ACC112 (cell line): ENCODE measurements around the gene FBXL7.

Experiments
- H2AFZ ChIP-seq: fragments of 200-600 bp; sonication (generic); one replicate; pipeline ENCODE4 v1.6.0; 2017; ENCODE audit warnings: antibody characterized with exemption, low read length; ENCODE audit not compliant: unreplicated experiment
- H3K27ac ChIP-seq: fragments of 200-600 bp; sonication (generic); 2 replicates; pipeline ENCODE4 v1.5.1; 2014; ENCODE audit warnings: low read depth, mild to moderate bottlenecking, antibody characterized with exemption, low read length, moderate library complexity
- H3K27me3 ChIP-seq: fragments of 200-600 bp; sonication (generic); 2 replicates; pipeline ENCODE4 v1.6.1; 2014; ENCODE audit warnings: mild to moderate bottlenecking, antibody characterized with exemption, low read length, moderate library complexity, mixed read lengths; ENCODE audit not compliant: insufficient read depth
- H3K36me3 ChIP-seq: fragments of 200-600 bp; sonication (generic); 2 replicates; pipeline ENCODE4 v1.6.1; 2016; ENCODE audit warnings: mild to moderate bottlenecking, antibody characterized with exemption, low read length, moderate library complexity, mixed read lengths; ENCODE audit not compliant: insufficient read depth
- H3K4me1 ChIP-seq: fragments of 200-600 bp; sonication (generic); one replicate; pipeline ENCODE4 v1.6.1; 2016; ENCODE audit warnings: low read length, mixed read lengths; ENCODE audit not compliant: insufficient read depth, unreplicated experiment, control insufficient read depth
- H3K4me3 ChIP-seq: fragments of 200-600 bp; sonication (generic); 2 replicates; pipeline ENCODE4 v1.5.1; 2014; ENCODE audit warnings: mild to moderate bottlenecking, low read depth, low read length
- H3K79me2 ChIP-seq: fragments of 200-600 bp; sonication (generic); one replicate; pipeline ENCODE4 v1.6.0; 2016; ENCODE audit warnings: low read length; ENCODE audit not compliant: control insufficient read depth, unreplicated experiment, insufficient read depth

The FBXL7 gene

GRCh38 chr5:15501091-15501791, 1.3 kb downstream of the FBXL7 start:
- Histone ChIP-seq H3K79me2 (peaks cover 43% of the 10 kb centered on the region), H3K36me3 (0 out of 2 replicates have a peak, but pooled peaks cover 3% of the 10 kb centered on the region), H3K27me3 (0 out of 2 replicates have a peak, but pooled peaks cover under 1% of the 10 kb centered on the region), H3K4me1 (peaks cover 6% of the 10 kb centered on the region), H3K27ac (peak overlapping the region; percentile 55), H2AFZ (peak overlapping the region; percentile 19), H3K4me3 (peak overlapping the region; percentile 80)

- Histone ChIP-seq H3K36me3 (0 out of 2 replicates have a peak, but pooled peaks cover 3% of the 10 kb centered on the region), H3K4me3 (peak overlapping the region; percentile 80), H3K27ac (peak overlapping the region; percentile 55), H3K79me2 (peaks cover 52% of the 10 kb centered on the region), H3K4me1 (peaks cover 6% of the 10 kb centered on the region), H2AFZ (peak overlapping the region; percentile 68), H3K27me3 (no peaks in the 10 kb centered on the region)
Observed at GRCh38 chr5:15502208-15502607, 2.2 kb downstream of the FBXL7 start.

GRCh38 chr5:15506146-15506545, 6.2 kb downstream of the FBXL7 start:
- H2AFZ ChIP-seq, result no peak overlapping the region
- no peaks in the 10 kb centered on the region for H3K27me3 ChIP-seq
- H3K4me3 ChIP-seq, result no peak overlapping the region
- peaks cover 60% of the 10 kb centered on the region for H3K79me2 ChIP-seq
- 0 out of 2 replicates have a peak, but pooled peaks cover 3% of the 10 kb centered on the region for H3K36me3 ChIP-seq
- peaks cover 28% of the 10 kb centered on the region for H3K4me1 ChIP-seq
- no peak overlapping the region for H3K27ac ChIP-seq

GRCh38 chr5:15506897-15507296, 6.9 kb downstream of the FBXL7 start:
- Histone ChIP-seq H2AFZ (no peak overlapping the region), H3K4me1 (peaks cover 35% of the 10 kb centered on the region), H3K4me3 (no peak overlapping the region), H3K27ac (no peak overlapping the region), H3K79me2 (peaks cover 57% of the 10 kb centered on the region), H3K27me3 (no peaks in the 10 kb centered on the region), H3K36me3 (0 out of 2 replicates have a peak, but pooled peaks cover 3% of the 10 kb centered on the region)

GRCh38 chr5:15510092-15510491, 10.1 kb downstream of the FBXL7 start:
- Histone ChIP-seq H3K27ac (0 out of 2 replicates have a peak overlapping the region, but pooled peaks have one; percentile 11), H2AFZ (no peak overlapping the region), H3K4me3 (no peak overlapping the region; the same call in 1 of the 2 replicates), H3K27me3 (no peaks in the 10 kb centered on the region), H3K79me2 (peaks cover 39% of the 10 kb centered on the region), H3K4me1 (peaks cover 29% of the 10 kb centered on the region), H3K36me3 (no peaks in the 10 kb centered on the region)

- Histone ChIP-seq H3K79me2 (peaks cover 38% of the 10 kb centered on the region), H3K4me3 (peak overlapping the region; percentile 6; the same call in 1 of the 2 replicates), H3K4me1 (peaks cover 29% of the 10 kb centered on the region), H3K27me3 (no peaks in the 10 kb centered on the region), H2AFZ (no peak overlapping the region), H3K27ac (0 out of 2 replicates have a peak overlapping the region, but pooled peaks have one; percentile 2), H3K36me3 (no peaks in the 10 kb centered on the region)
Observed at GRCh38 chr5:15510831-15511230, 10.9 kb downstream of the FBXL7 start.

GRCh38 chr5:15513431-15513830, 13.5 kb downstream of the FBXL7 start:
- Histone ChIP-seq H3K36me3 (no peaks in the 10 kb centered on the region), H3K4me1 (peaks cover 29% of the 10 kb centered on the region), H2AFZ (no peak overlapping the region), H3K27ac (no peak overlapping the region), H3K79me2 (peaks cover 24% of the 10 kb centered on the region), H3K27me3 (no peaks in the 10 kb centered on the region), H3K4me3 (no peak overlapping the region)

- H2AFZ ChIP-seq, result no peak overlapping the region
- peaks cover 26% of the 10 kb centered on the region for H3K79me2 ChIP-seq
- H3K36me3 ChIP-seq, result no peaks in the 10 kb centered on the region
- H3K4me3 ChIP-seq, result no peak overlapping the region
- no peak overlapping the region for H3K27ac ChIP-seq
- peaks cover 29% of the 10 kb centered on the region for H3K4me1 ChIP-seq
- H3K27me3 ChIP-seq, result no peaks in the 10 kb centered on the region
Observed at GRCh38 chr5:15513911-15514310, 13.9 kb downstream of the FBXL7 start.

- peaks cover 28% of the 10 kb centered on the region for H3K79me2 ChIP-seq
- no peaks in the 10 kb centered on the region for H3K27me3 ChIP-seq
- no peaks in the 10 kb centered on the region for H3K36me3 ChIP-seq
- no peak overlapping the region for H3K4me3 ChIP-seq
- peaks cover 16% of the 10 kb centered on the region for H3K4me1 ChIP-seq
- no peak overlapping the region for H2AFZ ChIP-seq
- no peak overlapping the region for H3K27ac ChIP-seq
Observed at GRCh38 chr5:15515229-15515628, 15.2 kb downstream of the FBXL7 start.

- Histone ChIP-seq H3K79me2 (peaks cover 36% of the 10 kb centered on the region), H3K27ac (no peak overlapping the region), H3K36me3 (no peaks in the 10 kb centered on the region), H3K4me1 (peaks cover 11% of the 10 kb centered on the region), H2AFZ (no peak overlapping the region), H3K4me3 (no peak overlapping the region), H3K27me3 (no peaks in the 10 kb centered on the region)
Observed at GRCh38 chr5:15516486-15516885, 16.5 kb downstream of the FBXL7 start.

- Histone ChIP-seq H3K36me3 (no peaks in the 10 kb centered on the region), H2AFZ (no peak overlapping the region), H3K4me3 (no peak overlapping the region), H3K4me1 (peaks cover 15% of the 10 kb centered on the region), H3K27ac (no peak overlapping the region), H3K27me3 (no peaks in the 10 kb centered on the region), H3K79me2 (peaks cover 43% of the 10 kb centered on the region)
Observed at GRCh38 chr5:15518786-15519185, 18.8 kb downstream of the FBXL7 start.
